Measurements from ENCODE around the gene NTF3. TPM values are rescaled to one million over a fixed set of nuclear protein-coding genes. Genes with fewer than 3 reads are reported as not detected.

The NTF3 gene
- total and polyA plus RNA-seq, 2 donors (not counting 1 experiment from before 2014, with no cell fraction given), result not detected

DNA sequence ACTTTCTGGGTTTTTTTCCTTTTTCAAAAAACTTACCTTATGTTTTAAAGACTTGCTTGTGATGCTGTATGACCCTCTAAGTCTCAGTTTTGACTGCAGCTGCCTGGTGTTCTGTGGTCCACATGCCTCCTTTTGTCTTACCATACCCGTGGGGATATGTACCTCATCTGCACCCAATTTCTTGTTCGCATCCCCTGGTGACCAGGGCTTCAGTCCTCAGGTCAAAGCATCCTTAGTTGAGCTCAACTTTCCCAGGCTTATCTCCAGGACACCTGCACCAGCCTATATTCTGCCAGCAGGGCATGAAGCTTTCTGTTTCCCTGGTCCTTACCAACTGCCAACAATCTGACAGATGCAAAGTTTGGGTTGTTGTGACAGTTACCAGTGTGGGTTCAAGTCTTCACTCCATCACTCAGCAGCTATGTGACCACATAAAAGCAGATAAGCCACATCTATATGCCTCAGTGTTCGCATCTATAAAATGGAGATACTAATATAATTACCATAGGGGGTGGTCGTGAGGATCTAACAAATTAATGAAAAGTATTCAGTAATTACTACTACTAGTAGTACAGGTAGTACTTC, 94.0 kb downstream of the NTF3 start:
- no peaks in the 10 kb centered on the region for H4K20me1 ChIP-seq (ENCODE audit: control insufficient read depth, insufficient read depth, low read length, poor library complexity, severe bottlenecking)
- H3K79me2 ChIP-seq (ENCODE audit: control insufficient read depth, insufficient read depth, low read length), result no peaks in the 10 kb centered on the region
- Mint-ChIP-seq H3K27me3 (peaks cover 4% of the 10 kb centered on the region), H3K9me3 (ENCODE audit: insufficient read depth) (no peaks in the 10 kb centered on the region), H3K27ac (no peak overlapping the region), H3K4me3 (no peak overlapping the region), H3K4me1 (no peaks in the 10 kb centered on the region)
- CTCF ChIA-PET, result no interaction called here
- no peaks in the 10 kb centered on the region for H3K4me1 ChIP-seq (ENCODE audit: control insufficient read depth in 2 of 2, insufficient read depth in 2 of 2, low read length in 2 of 2)
- H3K27ac ChIP-seq (ENCODE audit: low read length in 2 of 2), result no peak overlapping the region
- H3K4me2 ChIP-seq (replicated peaks; ENCODE audit: low read depth, low read length, poor library complexity, severe bottlenecking), result no peak overlapping the region
- intact Hi-C loops (cut with micrococcal nuclease), result no loop called here
- no peak overlapping the region for H3K9ac ChIP-seq (ENCODE audit: low read length)
- TF ChIP-seq EZH2 (IDR thresholded peaks at IDR 0.05; ENCODE audit: borderline replicate concordance, insufficient read depth, low read depth, low read length, poor library complexity, severe bottlenecking), result no peak
- TF ChIP-seq, protein P1, sequence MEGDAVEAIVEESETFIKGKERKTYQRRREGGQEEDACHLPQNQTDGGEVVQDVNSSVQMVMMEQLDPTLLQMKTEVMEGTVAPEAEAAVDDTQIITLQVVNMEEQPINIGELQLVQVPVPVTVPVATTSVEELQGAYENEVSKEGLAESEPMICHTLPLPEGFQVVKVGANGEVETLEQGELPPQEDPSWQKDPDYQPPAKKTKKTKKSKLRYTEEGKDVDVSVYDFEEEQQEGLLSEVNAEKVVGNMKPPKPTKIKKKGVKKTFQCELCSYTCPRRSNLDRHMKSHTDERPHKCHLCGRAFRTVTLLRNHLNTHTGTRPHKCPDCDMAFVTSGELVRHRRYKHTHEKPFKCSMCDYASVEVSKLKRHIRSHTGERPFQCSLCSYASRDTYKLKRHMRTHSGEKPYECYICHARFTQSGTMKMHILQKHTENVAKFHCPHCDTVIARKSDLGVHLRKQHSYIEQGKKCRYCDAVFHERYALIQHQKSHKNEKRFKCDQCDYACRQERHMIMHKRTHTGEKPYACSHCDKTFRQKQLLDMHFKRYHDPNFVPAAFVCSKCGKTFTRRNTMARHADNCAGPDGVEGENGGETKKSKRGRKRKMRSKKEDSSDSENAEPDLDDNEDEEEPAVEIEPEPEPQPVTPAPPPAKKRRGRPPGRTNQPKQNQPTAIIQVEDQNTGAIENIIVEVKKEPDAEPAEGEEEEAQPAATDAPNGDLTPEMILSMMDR (IDR thresholded peaks at IDR 0.05), result no peak
- H3K36me3 ChIP-seq (replicated peaks in 1 of 2; ENCODE audit: control extremely low read depth in 1 of 2, control insufficient read depth in 1 of 2, extremely low read depth in 1 of 2, insufficient read depth in 2 of 2, low read length in 1 of 2), result no peaks in the 10 kb centered on the region
- POLR2A ChIA-PET, result no interaction called here
- H3K9me3 ChIP-seq (ENCODE audit: control extremely low read depth in 1 of 3, control insufficient read depth in 2 of 3, insufficient read depth in 1 of 3, low read length in 2 of 3), result no peaks in the 10 kb centered on the region
- no peaks in the 10 kb centered on the region for H3K27me3 ChIP-seq (replicated peaks in 1 of 4; ENCODE audit: control extremely low read depth in 1 of 4, control insufficient read depth in 3 of 4, insufficient read depth in 4 of 4, low read length in 3 of 4)
- no peak for DNase-seq
- H3K4me3 ChIP-seq (ENCODE audit: control extremely low read depth in 1 of 5, extremely low read depth in 1 of 5, insufficient read depth in 1 of 5, low read depth in 2 of 5, low read length in 4 of 5), result no peak overlapping the region
- WGBS (ENCODE audit: insufficient coverage), result 79% methylated on average over 2 of the region's 4 CpGs
- H2AFZ ChIP-seq (ENCODE audit: insufficient read depth, low read depth, low read length, poor library complexity, severe bottlenecking), result no peak overlapping the region
- ATAC-seq (ENCODE audit: low read depth), result no peak

GRCh38 chr12:5533368-5533767, 101.5 kb downstream of the NTF3 start:
- 56% methylated on average over 3 of the region's 3 CpGs for WGBS (ENCODE audit: insufficient coverage)
- no peak overlapping the region for H3K27ac ChIP-seq (ENCODE audit: low read length in 2 of 2)
- no peak overlapping the region for H2AFZ ChIP-seq (ENCODE audit: insufficient read depth, low read depth, low read length, poor library complexity, severe bottlenecking)
- no peaks in the 10 kb centered on the region for H3K36me3 ChIP-seq (replicated peaks in 1 of 2; ENCODE audit: control extremely low read depth in 1 of 2, control insufficient read depth in 1 of 2, extremely low read depth in 1 of 2, insufficient read depth in 2 of 2, low read length in 1 of 2)
- no peak overlapping the region for H3K4me3 ChIP-seq (ENCODE audit: control extremely low read depth in 1 of 5, extremely low read depth in 1 of 5, insufficient read depth in 1 of 5, low read depth in 2 of 5, low read length in 4 of 5)
- H3K9ac ChIP-seq (ENCODE audit: low read length), result no peak overlapping the region
- no peaks in the 10 kb centered on the region for H3K9me3 Mint-ChIP-seq (ENCODE audit: insufficient read depth)
- H3K4me3 Mint-ChIP-seq, result no peak overlapping the region
- H3K27ac Mint-ChIP-seq, result no peak overlapping the region
- TF ChIP-seq EZH2 (IDR thresholded peaks at IDR 0.05; ENCODE audit: borderline replicate concordance, insufficient read depth, low read depth, low read length, poor library complexity, severe bottlenecking), result no peak
- TF ChIP-seq, protein P1 (IDR thresholded peaks at IDR 0.05), result no peak
- CTCF ChIA-PET, result no interaction called here
- intact Hi-C loops (cut with micrococcal nuclease), result no loop called here
- no peaks in the 10 kb centered on the region for H3K4me1 ChIP-seq (ENCODE audit: control insufficient read depth in 2 of 2, insufficient read depth in 2 of 2, low read length in 2 of 2)
- no peak overlapping the region for H3K4me2 ChIP-seq (replicated peaks; ENCODE audit: low read depth, low read length, poor library complexity, severe bottlenecking)
- DNase-seq (no peak), ATAC-seq (ENCODE audit: low read depth) (no peak)
- H3K27me3 ChIP-seq (replicated peaks in 1 of 4; ENCODE audit: control extremely low read depth in 1 of 4, control insufficient read depth in 3 of 4, insufficient read depth in 4 of 4, low read length in 3 of 4), result peaks cover 0 to 4% (median 0%) of the 10 kb centered on the region in 4 experiments
- H3K27me3 Mint-ChIP-seq, result peaks cover 54% of the 10 kb centered on the region
- no peaks in the 10 kb centered on the region for H3K79me2 ChIP-seq (ENCODE audit: control insufficient read depth, insufficient read depth, low read length)
- no peaks in the 10 kb centered on the region for H3K4me1 Mint-ChIP-seq
- no peaks in the 10 kb centered on the region for H4K20me1 ChIP-seq (ENCODE audit: control insufficient read depth, insufficient read depth, low read length, poor library complexity, severe bottlenecking)
- POLR2A ChIA-PET, result no interaction called here
- H3K9me3 ChIP-seq (ENCODE audit: control extremely low read depth in 1 of 3, control insufficient read depth in 2 of 3, insufficient read depth in 1 of 3, low read length in 2 of 3), result no peaks in the 10 kb centered on the region

All from B cell (primary cell).